IPS DF 4.7 (cell line): ENCODE measurements around the gene NHERF2.

Experiments used
- DNase-seq: peaks from one replicate; pipeline ENCODE4 v3.0.0-alpha.2; 2013; ENCODE audit warnings: low spot score; ENCODE audit errors: extremely low read depth

Gene NHERF2

DNA sequence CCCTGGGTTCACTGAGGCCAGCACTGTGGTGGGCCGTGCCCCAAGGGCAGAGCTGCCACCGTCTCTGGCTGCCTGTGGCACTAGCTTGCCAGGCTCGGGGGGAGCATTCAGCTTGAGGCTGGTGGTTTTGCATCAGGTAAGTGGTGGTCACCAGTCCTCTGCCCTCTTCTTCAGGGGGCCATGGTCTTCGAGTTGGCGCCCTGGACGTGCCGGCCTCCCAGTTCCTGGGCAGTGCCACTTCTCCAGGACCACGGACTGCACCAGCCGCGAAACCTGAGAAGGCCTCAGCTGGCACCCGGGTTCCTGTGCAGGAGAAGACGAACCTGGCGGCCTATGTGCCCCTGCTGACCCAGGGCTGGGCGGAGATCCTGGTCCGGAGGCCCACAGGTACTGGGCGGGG lies 53.3 kb downstream of the NHERF2 start:
- DNase-seq, result no peak

DNA sequence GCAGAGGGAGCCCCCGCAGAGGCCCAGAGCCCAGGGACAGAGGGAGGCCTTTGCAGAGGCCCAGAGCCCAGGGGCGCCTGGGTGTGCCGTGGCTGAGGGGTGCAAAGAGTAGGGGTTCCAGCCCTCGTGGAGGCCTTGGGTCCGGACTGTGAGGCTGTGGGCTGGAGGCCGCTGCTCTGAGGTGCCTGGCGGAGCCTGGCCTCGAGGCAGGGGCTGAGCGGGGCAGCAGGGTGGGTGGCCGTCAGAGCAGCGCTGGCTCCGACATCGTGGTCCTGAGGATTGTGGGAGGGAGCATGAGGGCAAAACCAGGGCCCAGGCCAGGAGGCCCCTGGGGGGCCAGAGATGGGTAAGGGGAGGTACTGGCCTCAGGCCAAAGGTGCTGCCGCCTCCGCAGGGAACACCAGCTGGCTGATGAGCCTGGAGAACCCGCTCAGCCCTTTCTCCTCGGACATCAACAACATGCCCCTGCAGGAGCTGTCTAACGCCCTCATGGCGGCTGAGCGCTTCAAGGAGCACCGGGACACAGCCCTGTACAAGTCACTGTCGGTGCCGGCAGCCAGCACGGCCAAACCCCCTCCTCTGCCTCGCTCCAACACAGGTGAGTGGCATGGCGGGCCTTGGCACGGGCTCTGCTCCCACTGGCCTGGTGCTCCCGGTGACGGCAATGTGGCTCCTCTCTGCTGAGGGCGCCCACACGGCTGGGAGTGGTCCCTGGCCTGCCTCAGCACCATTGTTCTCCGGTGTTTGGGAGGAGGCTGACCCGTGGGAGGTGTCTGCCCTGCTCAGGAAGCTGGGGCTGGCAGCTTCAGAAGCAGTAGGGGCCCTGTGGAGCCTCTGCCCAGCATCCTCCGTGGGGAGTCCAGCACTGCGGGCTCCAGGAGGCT lies 54.7 kb downstream of the NHERF2 start:
- DNase-seq, result no peak

DNA sequence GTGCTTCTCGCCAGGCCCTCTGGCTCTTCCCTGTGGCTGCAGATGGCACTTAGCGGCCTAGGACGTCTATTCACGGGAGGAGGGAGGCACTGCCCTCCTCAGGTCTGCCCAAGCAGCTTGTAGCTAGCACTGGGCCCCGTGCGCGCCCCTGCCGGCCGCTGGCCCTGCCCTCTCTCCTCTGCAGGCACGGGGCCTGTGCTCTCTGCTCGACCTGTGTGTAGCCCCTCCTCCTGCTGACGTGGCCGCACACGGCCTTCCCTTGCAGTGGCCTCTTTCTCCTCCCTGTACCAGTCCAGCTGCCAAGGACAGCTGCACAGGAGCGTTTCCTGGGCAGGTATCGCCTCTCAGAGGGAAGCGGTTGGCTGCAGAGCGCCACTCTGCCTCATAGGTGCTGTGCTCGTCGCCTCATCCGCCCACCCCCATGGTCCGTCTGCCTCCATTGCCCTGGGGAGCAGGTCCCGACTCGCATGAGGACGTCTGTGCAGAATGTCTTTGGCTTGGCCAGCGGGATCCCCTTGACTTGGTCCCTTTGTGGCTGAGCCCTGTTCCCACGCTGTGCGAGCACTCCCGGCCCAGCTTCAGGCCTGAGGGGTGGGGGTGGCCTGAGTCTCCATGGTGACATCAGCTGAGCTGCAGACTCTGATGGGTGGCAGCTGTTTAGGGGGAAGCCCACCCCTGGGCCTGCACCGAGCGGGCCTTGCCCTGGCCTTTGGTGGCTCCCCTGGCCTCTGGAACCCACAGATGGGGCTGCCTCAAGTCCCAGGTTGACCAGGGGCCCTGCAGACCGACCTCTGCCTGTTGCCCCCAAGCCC lies 55.7 kb downstream of the NHERF2 start:
- DNase-seq, result no peak

DNA sequence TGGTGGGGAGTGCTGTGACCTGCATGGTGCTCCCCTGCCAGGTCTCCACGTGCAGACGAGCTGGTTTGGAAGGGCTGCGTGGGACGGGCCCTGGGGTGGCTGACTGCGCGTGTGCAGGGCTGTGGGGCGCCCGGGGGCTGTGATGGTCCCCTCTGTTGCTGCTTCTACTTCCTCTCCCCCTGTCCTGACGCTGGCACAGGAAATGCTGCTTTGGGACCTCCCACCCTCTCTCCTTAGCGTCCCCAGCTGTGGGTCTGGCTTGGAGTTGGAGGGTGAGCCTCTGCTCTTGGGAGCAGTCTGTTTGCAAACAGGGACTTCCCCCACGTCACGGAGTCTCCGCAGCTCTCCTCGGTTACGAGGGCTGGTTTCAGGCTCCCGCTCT lies 56.3 kb downstream of the NHERF2 start:
- no peak for DNase-seq

DNA sequence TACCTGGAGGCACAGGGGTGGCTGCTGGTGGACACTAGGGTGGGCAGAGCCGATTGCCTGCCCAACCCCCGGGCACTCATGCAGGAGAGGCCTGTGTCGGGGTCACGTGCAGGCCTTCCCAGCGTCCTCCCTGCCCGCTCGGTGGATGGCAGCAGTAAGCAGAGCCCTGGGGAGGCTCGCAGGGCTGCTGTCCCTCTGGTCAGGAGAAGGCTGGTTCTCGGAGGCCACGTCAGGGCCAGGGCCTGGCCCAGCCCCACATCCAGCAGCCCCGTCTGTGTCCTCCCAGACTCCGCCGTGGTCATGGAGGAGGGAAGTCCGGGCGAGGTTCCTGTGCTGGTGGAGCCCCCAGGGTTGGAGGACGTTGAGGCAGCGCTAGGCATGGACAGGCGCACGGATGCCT lies 56.7 kb downstream of the NHERF2 start:
- no peak for DNase-seq

DNA sequence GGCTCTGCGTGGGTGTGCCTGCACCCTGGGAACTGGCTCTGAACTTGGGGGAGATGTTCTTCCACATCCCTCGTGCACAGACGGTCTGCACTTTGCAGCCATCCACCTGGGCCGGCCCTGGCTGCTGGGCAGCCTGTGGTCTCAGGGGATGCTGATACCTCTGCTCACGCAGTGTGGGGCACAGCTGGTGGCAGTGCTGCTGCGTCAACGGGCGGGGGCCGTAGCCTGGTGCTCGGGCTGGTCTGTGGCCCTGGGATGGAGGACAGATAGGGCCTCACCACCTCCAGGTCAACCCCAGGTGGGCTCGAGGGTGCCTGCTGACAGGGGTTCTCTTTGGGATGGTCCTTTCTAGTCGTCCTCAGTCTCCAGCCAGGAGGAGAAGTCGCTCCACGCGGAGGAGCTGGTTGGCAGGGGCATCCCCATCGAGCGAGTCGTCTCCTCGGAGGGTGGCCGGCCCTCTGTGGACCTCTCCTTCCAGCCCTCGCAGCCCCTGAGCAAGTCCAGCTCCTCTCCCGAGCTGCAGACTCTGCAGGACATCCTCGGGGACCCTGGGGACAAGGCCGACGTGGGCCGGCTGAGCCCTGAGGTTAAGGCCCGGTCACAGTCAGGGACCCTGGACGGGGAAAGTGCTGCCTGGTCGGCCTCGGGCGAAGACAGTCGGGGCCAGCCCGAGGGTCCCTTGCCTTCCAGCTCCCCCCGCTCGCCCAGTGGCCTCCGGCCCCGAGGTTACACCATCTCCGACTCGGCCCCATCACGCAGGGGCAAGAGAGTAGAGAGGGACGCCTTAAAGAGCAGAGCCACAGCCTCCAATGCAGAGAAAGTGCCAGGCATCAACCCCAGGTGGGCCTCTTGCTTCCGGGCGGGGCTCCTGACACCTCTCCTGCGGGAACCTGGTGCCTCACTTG lies 57.4 kb downstream of the NHERF2 start:
- DNase-seq, result no peak

DNA sequence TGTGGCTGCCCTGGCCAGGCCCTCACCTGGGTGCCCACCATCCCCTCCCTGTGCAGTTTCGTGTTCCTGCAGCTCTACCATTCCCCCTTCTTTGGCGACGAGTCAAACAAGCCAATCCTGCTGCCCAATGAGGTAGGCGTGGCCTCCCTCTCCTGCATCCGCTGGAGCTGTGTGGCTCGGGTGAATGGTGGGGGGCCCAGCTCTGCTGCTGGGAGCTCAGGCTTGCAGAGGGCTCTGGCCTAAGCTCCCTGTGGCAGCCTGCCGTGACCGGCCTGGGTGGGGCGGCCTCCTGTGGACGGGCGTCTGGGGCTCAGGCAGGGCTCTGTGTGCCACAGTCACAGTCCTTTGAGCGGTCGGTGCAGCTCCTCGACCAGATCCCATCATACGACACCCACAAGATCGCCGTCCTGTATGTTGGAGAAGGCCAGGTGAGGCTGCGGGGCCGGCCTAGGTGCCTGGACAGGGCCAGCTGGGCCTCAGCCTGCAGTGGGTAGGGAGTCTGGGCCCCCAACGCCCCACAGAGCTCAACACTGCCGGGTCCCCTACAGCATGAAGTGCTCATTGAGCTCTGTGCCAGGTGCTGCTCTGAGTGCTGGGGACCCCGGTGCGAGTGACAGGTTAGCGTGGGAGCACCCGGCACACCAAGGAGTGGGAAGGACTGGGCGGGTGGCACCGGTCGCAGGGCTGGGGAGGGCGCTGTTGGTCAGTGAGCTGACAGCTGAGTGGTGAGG lies 58.4 kb downstream of the NHERF2 start:
- no peak for DNase-seq

DNA sequence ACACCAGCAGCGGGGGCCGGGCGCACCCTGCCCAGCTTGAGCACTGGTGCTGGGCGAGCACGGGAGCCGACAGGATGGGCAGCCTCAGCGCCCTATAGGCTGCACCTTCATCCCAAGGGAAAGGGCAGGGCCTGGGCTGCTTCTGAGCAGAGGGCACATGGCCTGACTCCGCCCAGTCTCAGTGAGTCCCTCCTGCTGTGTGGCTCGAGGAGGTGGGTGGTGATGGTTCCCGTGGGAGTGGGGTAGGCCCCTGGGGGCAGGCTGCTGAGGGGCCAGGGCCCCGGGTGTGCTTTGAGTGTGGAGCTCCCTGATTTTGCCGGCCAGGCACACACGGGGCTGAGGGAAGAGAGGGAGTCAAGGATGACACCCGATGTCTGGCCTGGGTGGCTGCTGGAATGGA lies 59.0 kb downstream of the NHERF2 start:
- no peak for DNase-seq

DNA sequence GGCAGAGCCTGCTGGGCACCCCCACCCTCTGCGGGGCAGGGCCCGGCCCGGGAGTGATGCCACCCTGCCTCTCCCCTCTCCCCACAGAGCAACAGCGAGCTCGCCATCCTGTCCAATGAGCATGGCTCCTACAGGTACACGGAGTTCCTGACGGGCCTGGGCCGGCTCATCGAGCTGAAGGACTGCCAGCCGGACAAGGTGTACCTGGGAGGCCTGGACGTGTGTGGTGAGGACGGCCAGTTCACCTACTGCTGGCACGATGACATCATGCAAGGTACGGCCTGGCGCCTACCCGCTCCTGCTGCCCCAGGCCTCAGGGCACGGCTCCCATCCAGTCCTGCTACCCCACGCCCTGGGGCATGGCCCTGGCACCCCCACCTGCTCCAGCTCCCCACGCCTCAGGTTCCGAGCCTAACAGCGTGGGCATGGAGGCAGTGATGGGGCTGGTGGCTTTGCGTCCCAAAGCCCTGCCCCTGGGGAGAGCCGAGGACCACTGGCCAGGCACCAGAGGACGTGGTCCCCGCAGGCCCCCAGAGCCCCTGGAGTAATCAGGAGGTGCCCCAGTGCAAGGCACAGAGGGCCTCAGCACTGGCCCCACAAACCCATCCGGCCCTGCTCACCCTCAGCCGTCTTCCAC lies 59.5 kb downstream of the NHERF2 start:
- DNase-seq, result no peak

DNA sequence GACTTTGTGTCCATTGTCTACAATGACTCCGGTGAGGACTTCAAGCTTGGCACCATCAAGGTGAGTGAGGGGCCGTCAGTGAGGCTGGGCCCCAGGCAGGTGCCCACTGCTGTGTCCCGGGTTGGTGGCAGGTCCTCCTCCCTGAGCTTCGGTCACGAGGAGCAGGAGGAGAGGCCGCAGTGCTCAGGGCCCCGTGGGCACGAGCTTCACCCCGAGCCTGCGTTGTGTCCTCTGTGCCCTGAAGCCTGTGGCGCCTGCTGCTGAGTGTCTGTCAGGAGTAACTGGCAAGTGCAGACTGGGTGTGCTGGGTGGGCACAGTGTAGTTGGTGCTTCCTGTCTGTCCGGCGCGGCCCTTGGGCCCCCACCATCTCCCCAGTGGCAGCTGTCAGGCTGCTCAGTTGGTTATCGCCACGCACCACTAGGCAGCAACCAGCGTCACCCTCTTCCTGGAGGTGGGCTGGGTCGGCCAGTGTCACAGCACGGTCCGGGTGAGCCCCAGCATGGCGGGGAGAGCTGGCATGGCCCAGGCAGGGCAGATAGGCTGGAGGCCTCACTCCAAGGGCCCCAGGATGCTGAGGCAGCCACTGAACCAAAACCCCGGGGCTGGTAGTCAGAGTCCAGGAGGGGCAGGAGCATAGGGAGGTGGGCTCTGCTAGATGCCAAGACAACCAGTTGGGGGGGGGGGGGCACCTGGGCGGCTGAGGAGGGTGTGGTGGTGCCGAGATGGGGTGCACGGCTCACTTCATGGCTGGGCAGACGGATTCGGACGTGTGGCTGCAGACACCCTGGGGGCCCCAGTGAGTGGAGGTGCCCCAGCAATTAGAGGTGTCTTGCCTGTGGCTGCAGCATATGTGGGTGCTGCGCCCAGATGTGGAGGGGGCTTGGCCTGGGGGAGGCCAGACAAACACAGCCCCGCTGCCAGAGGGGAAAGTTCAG lies 60.4 kb downstream of the NHERF2 start:
- DNase-seq, result no peak

DNA sequence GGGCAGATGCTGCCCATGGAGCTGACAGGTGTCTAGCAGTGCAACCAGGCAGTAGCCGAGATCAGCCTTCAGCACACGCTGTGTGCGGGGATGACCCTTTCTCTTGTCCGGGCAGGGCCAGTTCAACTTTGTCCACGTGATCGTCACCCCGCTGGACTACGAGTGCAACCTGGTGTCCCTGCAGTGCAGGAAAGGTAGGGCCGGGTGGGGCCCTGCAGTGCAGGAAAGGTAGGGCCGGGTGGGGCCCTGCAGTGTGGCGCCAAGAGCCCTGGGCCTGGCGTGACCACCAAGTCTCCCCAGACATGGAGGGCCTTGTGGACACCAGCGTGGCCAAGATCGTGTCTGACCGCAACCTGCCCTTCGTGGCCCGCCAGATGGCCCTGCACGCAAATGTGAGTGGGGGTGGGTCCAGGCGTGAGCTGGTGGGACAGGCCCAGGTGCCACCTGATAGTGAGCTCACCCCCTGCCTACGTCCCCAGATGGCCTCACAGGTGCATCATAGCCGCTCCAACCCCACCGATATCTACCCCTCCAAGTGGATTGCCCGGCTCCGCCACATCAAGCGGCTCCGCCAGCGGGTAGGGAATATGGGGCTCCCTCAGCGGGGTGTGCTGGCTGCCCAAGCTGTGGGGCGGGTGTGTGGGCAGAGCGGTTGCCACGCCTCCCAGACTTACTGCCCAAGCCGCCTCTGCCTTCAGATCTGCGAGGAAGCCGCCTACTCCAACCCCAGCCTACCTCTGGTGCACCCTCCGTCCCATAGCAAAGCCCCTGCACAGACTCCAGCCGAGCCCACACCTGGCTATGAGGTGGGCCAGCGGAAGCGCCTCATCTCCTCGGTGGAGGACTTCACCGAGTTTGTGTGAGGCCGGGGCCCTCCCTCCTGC lies 61.3 kb downstream of the NHERF2 start:
- DNase-seq, result no peak
